Ishikawa (cell line): ENCODE results near the gene CHN1.

Experiments used
- CEBPB ChIP-seq: IDR thresholded peaks from 2 replicates; pipeline ENCODE4 v1.6.1; 2012
- CREB1 ChIP-seq: IDR thresholded peaks from 2 replicates; pipeline ENCODE4 v1.6.1; 2012; ENCODE audit warnings: low read depth
- EGR1 ChIP-seq: IDR thresholded peaks from 2 replicates; pipeline ENCODE4 v1.6.1; 2012
- EP300 ChIP-seq: IDR thresholded peaks from 2 replicates; pipeline ENCODE4 v1.6.1; 2012; ENCODE audit warnings: borderline replicate concordance
- FOXM1 ChIP-seq: IDR thresholded peaks from 2 replicates; pipeline ENCODE4 v1.6.1; 2012; ENCODE audit warnings: low read depth, borderline replicate concordance
- NFIC ChIP-seq: IDR thresholded peaks from 2 replicates; pipeline ENCODE4 v1.6.1; 2012
- RAD21 ChIP-seq: IDR thresholded peaks from 2 replicates; pipeline ENCODE4 v1.6.1; 2012; ENCODE audit warnings: low read depth
- TCF12 ChIP-seq: IDR thresholded peaks from 2 replicates; pipeline ENCODE4 v1.6.1; 2012; ENCODE audit warnings: low read depth
- TEAD4 ChIP-seq: IDR thresholded peaks from 2 replicates; pipeline ENCODE4 v1.6.1; 2012
- YY1 ChIP-seq: IDR thresholded peaks from 2 replicates; pipeline ENCODE4 v1.6.1; 2012; ENCODE audit warnings: low read depth
- ZBTB7A ChIP-seq: IDR thresholded peaks from 2 replicates; pipeline ENCODE4 v1.6.1; 2012; ENCODE audit warnings: low read depth
- TF ChIP-seq, protein P1 (sequence below): IDR thresholded peaks from 2 replicates; pipeline ENCODE4 v1.6.1; 2012
- TF ChIP-seq, protein P2 (sequence below): IDR thresholded peaks from 2 replicates; pipeline ENCODE4 v1.6.1; 2012; ENCODE audit warnings: low read depth, mild to moderate bottlenecking
- TF ChIP-seq, protein P3 (sequence below): IDR thresholded peaks from 2 replicates; pipeline ENCODE4 v1.6.1; 2012

Gene CHN1

DNA sequence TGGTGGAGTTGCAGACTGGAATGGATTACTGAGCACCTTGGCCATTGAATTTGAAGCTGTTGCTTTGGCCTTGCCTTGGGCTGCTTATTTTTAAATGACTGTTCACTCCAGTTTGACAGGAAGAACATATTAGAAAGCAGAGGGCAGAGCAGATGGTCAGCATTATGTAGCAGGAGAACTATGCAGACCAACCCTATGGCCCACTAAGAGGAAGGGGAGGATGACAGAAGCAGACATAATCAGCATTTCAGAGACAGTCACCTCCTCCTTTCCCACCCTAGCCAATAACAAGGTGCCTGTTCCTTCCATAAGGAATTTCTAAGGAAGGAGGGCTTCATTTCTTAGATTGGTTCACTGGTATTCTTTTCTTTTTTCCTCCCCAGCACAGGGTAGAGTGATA lies 243.3 kb downstream of the CHN1 start:
- no peak for TF ChIP-seq FOXM1
- no peak for TF ChIP-seq NFIC
- no peak for TF ChIP-seq TCF12
- TF ChIP-seq, protein P1, sequence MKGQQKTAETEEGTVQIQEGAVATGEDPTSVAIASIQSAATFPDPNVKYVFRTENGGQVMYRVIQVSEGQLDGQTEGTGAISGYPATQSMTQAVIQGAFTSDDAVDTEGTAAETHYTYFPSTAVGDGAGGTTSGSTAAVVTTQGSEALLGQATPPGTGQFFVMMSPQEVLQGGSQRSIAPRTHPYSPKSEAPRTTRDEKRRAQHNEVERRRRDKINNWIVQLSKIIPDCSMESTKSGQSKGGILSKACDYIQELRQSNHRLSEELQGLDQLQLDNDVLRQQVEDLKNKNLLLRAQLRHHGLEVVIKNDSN, result no peak
- TF ChIP-seq, protein P2, sequence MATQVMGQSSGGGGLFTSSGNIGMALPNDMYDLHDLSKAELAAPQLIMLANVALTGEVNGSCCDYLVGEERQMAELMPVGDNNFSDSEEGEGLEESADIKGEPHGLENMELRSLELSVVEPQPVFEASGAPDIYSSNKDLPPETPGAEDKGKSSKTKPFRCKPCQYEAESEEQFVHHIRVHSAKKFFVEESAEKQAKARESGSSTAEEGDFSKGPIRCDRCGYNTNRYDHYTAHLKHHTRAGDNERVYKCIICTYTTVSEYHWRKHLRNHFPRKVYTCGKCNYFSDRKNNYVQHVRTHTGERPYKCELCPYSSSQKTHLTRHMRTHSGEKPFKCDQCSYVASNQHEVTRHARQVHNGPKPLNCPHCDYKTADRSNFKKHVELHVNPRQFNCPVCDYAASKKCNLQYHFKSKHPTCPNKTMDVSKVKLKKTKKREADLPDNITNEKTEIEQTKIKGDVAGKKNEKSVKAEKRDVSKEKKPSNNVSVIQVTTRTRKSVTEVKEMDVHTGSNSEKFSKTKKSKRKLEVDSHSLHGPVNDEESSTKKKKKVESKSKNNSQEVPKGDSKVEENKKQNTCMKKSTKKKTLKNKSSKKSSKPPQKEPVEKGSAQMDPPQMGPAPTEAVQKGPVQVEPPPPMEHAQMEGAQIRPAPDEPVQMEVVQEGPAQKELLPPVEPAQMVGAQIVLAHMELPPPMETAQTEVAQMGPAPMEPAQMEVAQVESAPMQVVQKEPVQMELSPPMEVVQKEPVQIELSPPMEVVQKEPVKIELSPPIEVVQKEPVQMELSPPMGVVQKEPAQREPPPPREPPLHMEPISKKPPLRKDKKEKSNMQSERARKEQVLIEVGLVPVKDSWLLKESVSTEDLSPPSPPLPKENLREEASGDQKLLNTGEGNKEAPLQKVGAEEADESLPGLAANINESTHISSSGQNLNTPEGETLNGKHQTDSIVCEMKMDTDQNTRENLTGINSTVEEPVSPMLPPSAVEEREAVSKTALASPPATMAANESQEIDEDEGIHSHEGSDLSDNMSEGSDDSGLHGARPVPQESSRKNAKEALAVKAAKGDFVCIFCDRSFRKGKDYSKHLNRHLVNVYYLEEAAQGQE, result no peak
- TF ChIP-seq, protein P3, sequence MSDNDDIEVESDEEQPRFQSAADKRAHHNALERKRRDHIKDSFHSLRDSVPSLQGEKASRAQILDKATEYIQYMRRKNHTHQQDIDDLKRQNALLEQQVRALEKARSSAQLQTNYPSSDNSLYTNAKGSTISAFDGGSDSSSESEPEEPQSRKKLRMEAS, result no peak
- no peak for TF ChIP-seq RAD21
- no peak for TF ChIP-seq CREB1
- no peak for TF ChIP-seq TEAD4
- no peak for TF ChIP-seq YY1
- no peak for TF ChIP-seq EP300
- TF ChIP-seq CEBPB, result no peak
- no peak for TF ChIP-seq ZBTB7A

DNA sequence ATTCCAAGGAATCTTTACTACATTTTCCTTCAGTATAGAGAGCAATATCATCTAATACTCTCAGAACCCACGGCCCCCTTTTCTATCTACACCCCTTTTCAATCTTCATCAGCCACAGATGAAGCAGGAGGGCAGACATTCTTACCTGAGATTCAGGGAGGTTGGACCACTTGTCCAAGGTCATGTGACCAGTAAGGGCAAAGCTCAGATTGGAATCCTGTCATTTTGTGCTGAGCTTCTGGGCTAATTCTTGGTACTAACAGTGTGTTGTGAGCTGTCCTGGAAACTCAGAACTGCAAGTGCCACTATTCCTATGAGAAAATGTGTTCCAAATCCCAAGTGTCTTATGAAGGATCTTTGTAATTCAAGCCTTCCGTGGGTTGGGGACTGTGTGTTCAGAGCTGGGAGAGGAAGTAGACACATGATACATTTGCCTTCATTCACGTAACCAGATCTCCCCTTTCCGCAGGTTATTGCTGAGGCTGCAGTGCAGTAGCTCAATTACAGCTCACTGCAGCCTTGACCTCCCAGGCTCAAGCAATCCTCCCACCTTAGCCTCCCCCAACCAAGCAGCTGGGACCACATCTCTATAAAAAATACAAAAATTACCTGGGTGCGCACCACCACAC lies 244.2 kb downstream of the CHN1 start:
- TF ChIP-seq, protein P1, result peak; percentile 54; the same call in 1 of the 2 replicates
- TF ChIP-seq CEBPB, result no peak

DNA sequence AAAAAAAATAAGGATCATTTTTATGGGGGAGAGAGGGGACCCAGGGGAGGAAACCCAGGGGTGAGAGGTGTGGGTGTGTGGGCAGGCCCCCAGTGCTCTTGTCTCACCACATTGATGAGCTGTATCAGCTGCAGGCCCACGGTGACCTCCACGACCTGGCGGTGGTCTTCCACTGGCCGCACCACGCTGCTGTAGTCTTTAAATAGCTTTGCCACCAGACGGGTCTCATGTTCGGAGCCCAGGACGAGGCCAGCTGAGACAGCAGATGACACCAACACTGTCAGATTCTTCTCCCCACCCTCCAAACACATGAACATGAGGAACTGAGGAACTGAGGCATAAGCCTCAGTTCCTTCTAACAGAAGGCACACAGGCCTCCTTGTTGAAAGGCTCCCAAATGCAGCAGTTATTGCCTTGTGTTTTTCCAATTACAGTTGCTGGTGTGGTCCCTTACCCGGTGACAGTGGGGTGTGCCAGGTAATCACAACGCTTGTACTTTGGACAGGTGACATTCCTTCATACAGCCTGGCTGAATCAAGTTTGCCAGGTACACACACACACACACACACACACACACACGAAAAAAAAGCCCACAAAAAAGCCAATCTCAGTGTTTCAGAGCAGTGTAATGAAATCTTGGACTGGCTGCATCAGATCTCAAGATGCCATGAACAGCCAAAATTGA lies 245.7 kb downstream of the CHN1 start:
- no peak for TF ChIP-seq CREB1

DNA sequence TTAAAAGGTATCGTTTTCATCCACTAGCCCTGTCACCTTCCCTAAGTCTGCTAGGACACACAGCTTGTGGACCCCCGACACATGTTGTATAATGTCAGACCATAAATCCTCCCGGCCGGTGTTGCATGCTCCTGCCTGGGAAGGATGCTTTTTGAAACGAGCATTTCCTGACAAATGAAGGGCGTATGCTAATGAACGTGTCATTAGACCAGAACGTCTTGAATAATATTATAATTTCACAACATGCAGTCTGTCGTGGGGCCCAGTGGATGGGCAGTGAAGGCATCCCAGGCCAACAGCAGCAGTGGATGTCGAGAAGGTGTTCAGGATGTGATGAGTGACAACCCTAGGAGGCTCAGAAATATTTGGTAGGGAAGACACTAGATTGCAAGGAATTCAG lies 248.4 kb downstream of the CHN1 start:
- no peak for TF ChIP-seq CEBPB
- TF ChIP-seq TEAD4, result no peak
- no peak for TF ChIP-seq NFIC
- no peak for TF ChIP-seq TCF12

DNA sequence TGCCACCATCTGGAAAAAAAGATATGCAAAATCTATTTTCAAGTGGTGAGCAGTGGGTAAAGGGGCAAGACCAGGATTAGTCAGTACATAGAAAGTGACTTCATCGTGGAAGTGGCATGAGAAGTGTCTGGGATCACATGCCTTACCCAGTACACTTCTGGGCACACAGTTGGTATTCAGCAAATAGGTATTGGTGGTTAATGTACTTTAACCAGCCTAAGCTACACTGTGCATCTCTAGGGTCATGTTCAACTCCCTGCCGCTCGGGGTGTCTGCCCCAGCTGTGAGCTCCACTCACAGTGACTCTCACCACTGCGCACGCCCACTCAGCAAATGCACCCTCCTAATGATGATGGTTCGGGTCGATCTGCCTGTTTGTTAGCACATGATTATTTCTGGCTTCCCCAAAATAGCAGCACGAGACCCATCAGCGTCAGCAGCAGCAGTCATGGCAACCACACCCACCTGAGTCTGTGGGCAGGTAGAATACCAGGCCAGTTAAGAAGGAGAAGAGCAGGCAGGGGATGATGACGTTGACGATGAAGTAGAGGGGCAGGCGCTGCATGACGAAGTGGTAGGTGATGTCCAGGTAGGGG lies 252.0 kb downstream of the CHN1 start:
- TF ChIP-seq EGR1, result no peak
- TF ChIP-seq, protein P1, result no peak
- no peak for TF ChIP-seq ZBTB7A
- no peak for TF ChIP-seq EP300
- TF ChIP-seq TEAD4, result no peak
- no peak for TF ChIP-seq CEBPB
- TF ChIP-seq, protein P2, result no peak
- TF ChIP-seq, protein P3, result no peak
- no peak for TF ChIP-seq RAD21
- no peak for TF ChIP-seq TCF12
- no peak for TF ChIP-seq YY1
- TF ChIP-seq NFIC, result no peak

GRCh38 chr2:174752403-174753037 lies 252.7 kb downstream of the CHN1 start:
- no peak for TF ChIP-seq TCF12
- TF ChIP-seq, protein P1, result no peak
- TF ChIP-seq, protein P2, result no peak
